HCT116 (cell line): Measurements from ENCODE around the gene RIT2. TPM values are rescaled to one million over a fixed set of nuclear protein-coding genes. Genes with fewer than 3 reads are reported as not detected.

Experiments
- ATAC-seq: fragments of 200-7000 bp; cut with Tn5 transposase; 2 replicates; pipeline ENCODE4 v1.9.1; 2020; ENCODE audit warnings: mild to moderate bottlenecking, moderate library complexity
- BruUV-seq: library from RNA; stranded (reverse); fragments of 400-500 nt; replicated peaks from 2 replicates; lab custom pipeline; 2021; lab: Mats Ljungman, UMichigan
- CTCF ChIA-PET: fragments of 300-600 bp; sonication (Branson Sonifier 250); formaldehyde crosslinking; loops from one replicate; lab custom pipeline; 2021; ENCODE audit warnings: antibody characterized with exemption; lab: Charles Lee
- POLR2A ChIA-PET: fragments of 300-600, 350-600 bp; sonication (Branson Sonifier 250); formaldehyde crosslinking; loops from one replicate; lab custom pipeline; 2021; ENCODE audit warnings: antibody characterized with exemption; lab: Charles Lee
- RAD21 ChIA-PET, 2 experiments: fragments of 300-600 bp; sonication (Branson Sonifier 250); formaldehyde crosslinking; loops; one replicate each; lab custom pipeline; 2023; ENCODE audit warnings: low total read pairs in 2 of 2; ENCODE audit not compliant: uncharacterized antibody in 2 of 2, unreplicated experiment in 2 of 2, low non-redundant PET in 1 of 2; lab: Charles Lee
- DNase-seq: peaks from one replicate; pipeline ENCODE4 v3.0.0-alpha.2; 2010; ENCODE audit warnings: low read depth, low spot score
- H2AFZ ChIP-seq: fragments of 200-600 bp; shearing (Covaris generic), sonication (generic); 2 replicates; pipeline ENCODE4 v1.6.1; 2017; ENCODE audit warnings: low read depth, mixed run types, mixed read lengths, antibody characterized with exemption, low read length; ENCODE audit not compliant: poor library complexity, severe bottlenecking
- H3K27ac ChIP-seq: 2 replicates; pipeline ENCODE4 v1.5.1; 2012; ENCODE audit warnings: low read depth, low read length
- H3K27me3 ChIP-seq: fragments of 200-600 bp; sonication (generic); 2 replicates; pipeline ENCODE4 v1.6.1; 2016; ENCODE audit warnings: mixed run types, low read length, mixed read lengths; ENCODE audit not compliant: insufficient read depth
- H3K36me3 ChIP-seq, 2 experiments: fragments of 200-500 bp in 1 of 2; fragments of 200-600 bp in 1 of 2; sonication (Bioruptor generic) in 1 of 2; sonication (generic) in 1 of 2; 2 replicates each; pipeline versions ENCODE4 v1.5.1 to v1.6.1; 2014 to 2016; ENCODE audit warnings: low read length in 2 of 2, inconsistent platforms in 1 of 2, mixed read lengths in 1 of 2, mixed run types in 1 of 2; ENCODE audit not compliant: insufficient read depth in 2 of 2, control insufficient read depth in 1 of 2
- H3K4me1 ChIP-seq, 2 experiments: fragments of 200-600 bp in 1 of 2; sonication (generic) in 1 of 2; 2 replicates each; pipeline versions ENCODE4 v1.5.1 to v1.6.1; 2012 to 2017; ENCODE audit warnings: low read length in 2 of 2, inconsistent platforms in 1 of 2, mild to moderate bottlenecking in 1 of 2, mixed read lengths in 1 of 2, mixed run types in 1 of 2, moderate library complexity in 1 of 2; ENCODE audit not compliant: insufficient read depth in 2 of 2, control insufficient read depth in 1 of 2
- H3K4me2 ChIP-seq: fragments of 200-600 bp; sonication (generic); 2 replicates; pipeline ENCODE4 v1.6.1; 2017; ENCODE audit warnings: mixed run types, low read length, mixed read lengths
- H3K4me3 ChIP-seq, 2 experiments: fragments of 200-600 bp in 1 of 2; sonication (generic) in 1 of 2; replicated peaks in 1 of 2; 2 replicates each; pipeline ENCODE4 v1.5.1; 2011 to 2016; ENCODE audit warnings: low read length in 2 of 2, control low read depth in 1 of 2, low read depth in 1 of 2, mild to moderate bottlenecking in 1 of 2, mixed read lengths in 1 of 2, mixed run types in 1 of 2
- H3K79me2 ChIP-seq: fragments of 200-600 bp; sonication (generic); 2 replicates; pipeline ENCODE4 v1.6.1; 2017; ENCODE audit warnings: mild to moderate bottlenecking, mixed run types, low read length, moderate library complexity, mixed read lengths; ENCODE audit not compliant: insufficient read depth
- H3K9ac ChIP-seq: fragments of 200-600 bp; sonication (generic); 2 replicates; pipeline ENCODE4 v1.6.1; 2016; ENCODE audit warnings: low read length, mixed read lengths
- H3K9me2 ChIP-seq: fragments of 200-600 bp; sonication (generic), shearing (Covaris generic); 2 replicates; pipeline ENCODE4 v1.6.1; 2017; ENCODE audit warnings: mixed run types, mild to moderate bottlenecking, moderate library complexity; ENCODE audit not compliant: insufficient read depth
- H3K9me3 ChIP-seq, 2 experiments: fragments of 200-500 bp in 1 of 2; fragments of 200-600 bp in 1 of 2; sonication (Bioruptor generic) in 1 of 2; sonication (generic) in 1 of 2; 2 replicates each; pipeline ENCODE4 v1.6.1; 2014 to 2017; ENCODE audit warnings: low read length in 2 of 2, mixed read lengths in 2 of 2, inconsistent platforms in 1 of 2, low read depth in 1 of 2, mild to moderate bottlenecking in 1 of 2, mixed run types in 1 of 2, moderate library complexity in 1 of 2; ENCODE audit not compliant: control insufficient read depth in 1 of 2, insufficient read depth in 1 of 2
- H4K20me1 ChIP-seq: fragments of 200-600 bp; sonication (generic), shearing (Covaris generic); 2 replicates; pipeline ENCODE4 v1.6.1; 2017; ENCODE audit warnings: mixed run types, mild to moderate bottlenecking, moderate library complexity; ENCODE audit not compliant: insufficient read depth
- CBX3 ChIP-seq: IDR thresholded peaks from 2 replicates; pipeline ENCODE4 v1.6.1; 2012; ENCODE audit warnings: low read depth
- CEBPB ChIP-seq: IDR thresholded peaks from 2 replicates; pipeline ENCODE4 v1.6.1; 2012; ENCODE audit warnings: low read depth
- CTCF ChIP-seq, 3 experiments: fragments of 200-600 bp in 1 of 3; sonication (generic) in 1 of 3; IDR thresholded peaks in 2 of 3; conservative IDR thresholded peaks in 1 of 3; 2 replicates each; pipeline ENCODE4 v1.5.1; 2012 to 2017; ENCODE audit warnings: low read depth in 2 of 3, low read length in 2 of 3, antibody characterized with exemption in 1 of 3, borderline replicate concordance in 1 of 3, control low read depth in 1 of 3, mild to moderate bottlenecking in 1 of 3, mixed read lengths in 1 of 3, mixed run types in 1 of 3, moderate library complexity in 1 of 3; ENCODE audit not compliant: insufficient read depth in 1 of 3
- EZH2 ChIP-seq: fragments of 200-600 bp; sonication (generic); IDR thresholded peaks from 2 replicates; pipeline ENCODE4 v1.6.1; 2017; ENCODE audit warnings: antibody characterized with exemption, mixed run types
- POLR2A ChIP-seq: IDR thresholded peaks from 2 replicates; pipeline ENCODE4 v1.7.0; 2011; ENCODE audit warnings: borderline replicate concordance; ENCODE audit not compliant: insufficient read depth, insufficient read length; ENCODE audit errors: extremely low read depth
- SRF ChIP-seq: IDR thresholded peaks from 2 replicates; pipeline ENCODE4 v1.6.1; 2012; ENCODE audit warnings: low read depth
- YY1 ChIP-seq: IDR thresholded peaks from 2 replicates; pipeline ENCODE4 v1.6.1; 2011; ENCODE audit warnings: low read length, low read depth, moderate library complexity, mild to moderate bottlenecking; ENCODE audit not compliant: insufficient replicate concordance; ENCODE audit errors: extremely low read depth
- ZBTB33 ChIP-seq: IDR thresholded peaks from 2 replicates; pipeline ENCODE4 v1.6.1; 2011; ENCODE audit warnings: mild to moderate bottlenecking, low read length, moderate library complexity; ENCODE audit not compliant: insufficient replicate concordance; ENCODE audit errors: extremely low read depth
- ZFX ChIP-seq: fragments of 450-650 bp; IDR thresholded peaks from 2 replicates; pipeline ENCODE4 v1.6.1; 2017
- ZNF274 ChIP-seq: fragments of 200-500 bp; sonication (Bioruptor generic); IDR thresholded peaks from 2 replicates; pipeline ENCODE4 v1.6.1; 2014; ENCODE audit warnings: mild to moderate bottlenecking, low read depth, low read length, inconsistent platforms
- intact Hi-C: fragments of 100-400 bp; cut with micrococcal nuclease; formaldehyde crosslinking; loops from 2 replicates; pipeline ENCODE4 v1.10.0; 2022
- total RNA-seq: library from RNA; stranded (reverse); gene quantifications from one replicate; pipeline ENCODE4 v1.2.1, GENCODE V29; 2021; ENCODE audit not compliant: unreplicated experiment
- TF ChIP-seq, protein P1 (sequence below): IDR thresholded peaks from 2 replicates; pipeline ENCODE4 v1.6.1; 2012; ENCODE audit warnings: low read depth

Gene RIT2
- total RNA-seq, 1 experiment from 2014 or later: not detected

GRCh38 chr18:42980426-42980825 lies 135.1 kb downstream of the RIT2 start:
- Histone ChIP-seq H3K79me2 (no peaks in the 10 kb centered on the region), H3K4me1 (no peaks in the 10 kb centered on the region), H3K9ac (no peak overlapping the region), H3K36me3 (no peaks in the 10 kb centered on the region), H4K20me1 (no peaks in the 10 kb centered on the region), H3K9me2 (no peaks in the 10 kb centered on the region), H3K27me3 (no peaks in the 10 kb centered on the region), H3K9me3 (peaks cover 13 to 40% of the 10 kb centered on the region in 2 experiments; a peak in 2 of 4 replicates), H3K27ac (no peak overlapping the region), H3K4me2 (no peak overlapping the region), H3K4me3 (no peak overlapping the region), H2AFZ (no peak overlapping the region)
- ChIA-PET RAD21 (no interaction called here), POLR2A (no interaction called here), CTCF (no interaction called here)
- TF ChIP-seq SRF: no peak
- no peak for TF ChIP-seq ZBTB33
- no peak for TF ChIP-seq ZFX
- no peak for TF ChIP-seq ZNF274
- TF ChIP-seq EZH2: no peak
- no peak for TF ChIP-seq POLR2A
- TF ChIP-seq CBX3: no peak
- TF ChIP-seq, protein P1, sequence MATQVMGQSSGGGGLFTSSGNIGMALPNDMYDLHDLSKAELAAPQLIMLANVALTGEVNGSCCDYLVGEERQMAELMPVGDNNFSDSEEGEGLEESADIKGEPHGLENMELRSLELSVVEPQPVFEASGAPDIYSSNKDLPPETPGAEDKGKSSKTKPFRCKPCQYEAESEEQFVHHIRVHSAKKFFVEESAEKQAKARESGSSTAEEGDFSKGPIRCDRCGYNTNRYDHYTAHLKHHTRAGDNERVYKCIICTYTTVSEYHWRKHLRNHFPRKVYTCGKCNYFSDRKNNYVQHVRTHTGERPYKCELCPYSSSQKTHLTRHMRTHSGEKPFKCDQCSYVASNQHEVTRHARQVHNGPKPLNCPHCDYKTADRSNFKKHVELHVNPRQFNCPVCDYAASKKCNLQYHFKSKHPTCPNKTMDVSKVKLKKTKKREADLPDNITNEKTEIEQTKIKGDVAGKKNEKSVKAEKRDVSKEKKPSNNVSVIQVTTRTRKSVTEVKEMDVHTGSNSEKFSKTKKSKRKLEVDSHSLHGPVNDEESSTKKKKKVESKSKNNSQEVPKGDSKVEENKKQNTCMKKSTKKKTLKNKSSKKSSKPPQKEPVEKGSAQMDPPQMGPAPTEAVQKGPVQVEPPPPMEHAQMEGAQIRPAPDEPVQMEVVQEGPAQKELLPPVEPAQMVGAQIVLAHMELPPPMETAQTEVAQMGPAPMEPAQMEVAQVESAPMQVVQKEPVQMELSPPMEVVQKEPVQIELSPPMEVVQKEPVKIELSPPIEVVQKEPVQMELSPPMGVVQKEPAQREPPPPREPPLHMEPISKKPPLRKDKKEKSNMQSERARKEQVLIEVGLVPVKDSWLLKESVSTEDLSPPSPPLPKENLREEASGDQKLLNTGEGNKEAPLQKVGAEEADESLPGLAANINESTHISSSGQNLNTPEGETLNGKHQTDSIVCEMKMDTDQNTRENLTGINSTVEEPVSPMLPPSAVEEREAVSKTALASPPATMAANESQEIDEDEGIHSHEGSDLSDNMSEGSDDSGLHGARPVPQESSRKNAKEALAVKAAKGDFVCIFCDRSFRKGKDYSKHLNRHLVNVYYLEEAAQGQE: no peak
- no peak for TF ChIP-seq CEBPB
- no peak for TF ChIP-seq CTCF (IDR thresholded peaks at IDR 0.05 in 2 of 3, conservative IDR thresholded peaks at IDR 0.05 in 1 of 3; ENCODE audit: borderline replicate concordance in 1 of 3, insufficient read depth in 1 of 3, low read depth in 2 of 3, low read length in 2 of 3)
- TF ChIP-seq YY1: no peak
- intact Hi-C loops: no loop called here
- no peak for ATAC-seq
- DNase-seq: no peak
- no TSS peak for BruUV-seq
